Neutrophil (primary cell): ENCODE results near the gene CCDC32.
A peak's percentile ranks its signal among the peaks of the same experiment; 100 is the strongest.

Source experiments
- H3K27ac ChIP-seq: fragments of 200-600 bp; sonication (generic); 2 replicates; pipeline ENCODE4 v1.5.1; 2016; ENCODE audit warnings: mild to moderate bottlenecking, moderate library complexity
- H3K27me3 ChIP-seq: fragments of 200-600 bp; sonication (generic); 2 replicates; pipeline ENCODE4 v1.6.0; 2016; ENCODE audit warnings: mild to moderate bottlenecking
- H3K36me3 ChIP-seq: fragments of 200-600 bp; sonication (generic); 2 replicates; pipeline ENCODE4 v1.5.1; 2017
- H3K4me1 ChIP-seq, 2 experiments: fragments of 200-600 bp in 1 of 2; sonication (generic) in 1 of 2; 1 replicate in 1 of 2; 2 replicates in 1 of 2; pipeline versions ENCODE4 v1.5.1 to v1.6.1; 2013 to 2016; ENCODE audit warnings: low read depth in 1 of 2, low read length in 1 of 2, mild to moderate bottlenecking in 1 of 2, moderate library complexity in 1 of 2; ENCODE audit not compliant: control insufficient read depth in 1 of 2, insufficient read depth in 1 of 2
- H3K4me3 ChIP-seq, 2 experiments: fragments of 200-600 bp in 1 of 2; sonication (generic) in 1 of 2; 1 replicate in 1 of 2; 2 replicates in 1 of 2; pipeline ENCODE4 v1.5.1; 2013 to 2016; ENCODE audit warnings: low read depth in 1 of 2, low read length in 1 of 2, mild to moderate bottlenecking in 1 of 2, moderate library complexity in 1 of 2
- H3K9me3 ChIP-seq: fragments of 200-600 bp; sonication (generic); 2 replicates; pipeline ENCODE4 v1.5.1; 2016
- CTCF ChIP-seq: fragments of 200-600 bp; sonication (generic); IDR thresholded peaks from 2 replicates; pipeline ENCODE4 v1.5.1; 2016; ENCODE audit warnings: antibody characterized with exemption

Gene CCDC32

DNA sequence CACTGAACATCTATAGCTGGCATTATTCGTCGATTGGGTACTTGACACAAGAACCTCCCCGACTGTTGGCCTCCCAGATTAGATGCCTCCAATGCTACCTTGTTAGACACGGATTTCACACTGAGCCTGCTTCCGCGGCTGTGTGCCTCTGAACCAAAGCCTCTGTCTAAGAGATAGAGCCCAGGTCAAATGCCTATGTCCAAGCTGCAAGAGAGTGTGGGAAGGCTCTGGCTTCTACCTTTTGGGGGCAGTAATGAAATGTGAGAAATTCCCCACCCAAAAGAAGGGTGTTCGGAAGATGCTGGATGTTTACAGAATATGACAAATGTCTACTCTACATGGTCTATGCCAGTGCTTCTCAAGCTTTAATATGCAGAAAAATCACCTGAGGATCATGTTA is 2.3 kb upstream of the CCDC32 start:
- Histone ChIP-seq H3K36me3 (peaks cover 1% of the 10 kb centered on the region), H3K9me3 (no peaks in the 10 kb centered on the region), H3K27ac (no peak overlapping the region), H3K4me1 (peaks cover 28 to 30% of the 10 kb centered on the region in 2 experiments), H3K4me3 (no peak overlapping the region), H3K27me3 (peaks cover 24% of the 10 kb centered on the region)
- TF ChIP-seq CTCF: no peak

DNA sequence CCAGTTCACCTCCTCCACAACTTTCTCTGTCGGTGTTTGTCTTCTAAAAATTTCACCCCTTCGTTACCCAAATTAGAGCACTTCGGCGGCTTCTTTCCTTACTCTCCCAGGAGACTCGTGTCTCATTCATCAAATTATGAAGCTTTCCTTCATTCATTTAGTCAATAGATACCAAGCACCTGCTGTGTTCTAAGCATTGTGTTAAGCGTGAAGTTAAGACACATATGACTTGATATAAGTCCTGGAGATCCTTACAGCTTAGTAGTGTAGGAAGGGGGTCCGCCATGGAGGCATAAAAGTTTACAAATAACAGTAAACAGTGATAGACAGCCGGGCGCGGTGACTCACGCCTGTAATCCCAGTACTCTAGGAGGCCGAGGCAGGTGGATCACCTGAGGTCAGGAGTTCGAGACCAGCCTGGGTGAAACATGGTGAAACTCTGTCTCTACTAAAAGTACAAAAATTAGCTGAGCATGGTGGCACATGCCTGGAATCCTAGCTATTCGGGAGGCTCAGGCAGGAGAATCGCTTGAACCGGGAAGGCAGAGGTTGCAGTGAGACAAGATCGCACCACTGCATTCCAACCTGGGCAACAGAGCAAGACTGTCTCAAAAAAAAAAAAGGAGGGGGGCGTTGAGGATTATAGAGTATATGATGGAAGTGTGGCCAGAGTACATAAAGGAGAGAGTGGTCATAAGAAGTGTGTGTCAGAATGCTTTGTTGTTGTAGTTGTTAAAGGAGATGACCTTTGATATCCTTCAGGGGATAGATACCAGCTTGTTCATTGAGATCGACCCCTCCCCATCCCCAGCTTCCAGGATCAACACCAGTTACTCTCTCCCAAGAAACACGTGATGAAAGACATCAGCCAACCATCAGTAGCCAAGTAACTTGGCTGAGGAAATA is 744 bp upstream of the CCDC32 start:
- Histone ChIP-seq H3K4me1 (peaks cover 28 to 30% of the 10 kb centered on the region in 2 experiments), H3K36me3 (peaks cover 4% of the 10 kb centered on the region), H3K9me3 (no peaks in the 10 kb centered on the region), H3K27ac (peak overlapping the region; percentile 87), H3K27me3 (peaks cover 24% of the 10 kb centered on the region), H3K4me3 (peak overlapping the region; percentile 80 to 99)
- TF ChIP-seq CTCF: no peak

- TF ChIP-seq CTCF: no peak
- Histone ChIP-seq H3K4me1 (peaks cover 12 to 13% of the 10 kb centered on the region in 2 experiments), H3K27me3 (peaks cover 20% of the 10 kb centered on the region), H3K4me3 (no peak overlapping the region), H3K9me3 (no peaks in the 10 kb centered on the region), H3K36me3 (peaks cover 4% of the 10 kb centered on the region), H3K27ac (no peak overlapping the region)
These were observed 1.4 kb downstream of the CCDC32 start for GRCh38 chr15:40563426-40563825.

DNA sequence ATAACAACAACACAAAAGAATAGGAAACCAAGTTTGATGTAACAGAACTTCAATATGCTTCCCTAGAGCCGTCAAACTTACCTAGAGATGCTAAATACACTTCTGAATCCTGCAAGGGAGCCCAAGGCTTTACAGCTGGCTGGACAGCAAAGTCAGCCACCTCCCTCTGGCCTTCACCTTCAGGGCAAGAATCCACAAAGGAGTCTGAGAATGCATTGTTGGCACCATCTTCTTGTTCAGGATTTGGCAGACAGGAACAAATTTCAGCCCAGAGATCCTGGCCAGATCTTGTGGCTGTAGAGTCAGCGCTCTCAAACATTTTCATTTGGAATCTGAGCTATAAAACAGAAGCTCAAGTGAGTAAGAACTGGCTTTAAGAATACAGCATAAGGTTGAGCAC is 2.2 kb downstream of the CCDC32 start:
- Histone ChIP-seq H3K4me1 (peaks cover 12 to 13% of the 10 kb centered on the region in 2 experiments), H3K27ac (no peak overlapping the region), H3K36me3 (peaks cover 4% of the 10 kb centered on the region), H3K4me3 (no peak overlapping the region), H3K9me3 (no peaks in the 10 kb centered on the region), H3K27me3 (peaks cover 13% of the 10 kb centered on the region)
- TF ChIP-seq CTCF: no peak

- H3K4me1 ChIP-seq: peaks cover 2% of the 10 kb centered on the region in 2 experiments
- H3K36me3 ChIP-seq: peaks cover 22% of the 10 kb centered on the region
- H3K4me3 ChIP-seq: no peak overlapping the region
- no peaks in the 10 kb centered on the region for H3K9me3 ChIP-seq
- TF ChIP-seq CTCF: no peak
- H3K27ac ChIP-seq: no peak overlapping the region
- H3K27me3 ChIP-seq: no peaks in the 10 kb centered on the region
These were observed 5.7 kb downstream of the CCDC32 start for GRCh38 chr15:40558952-40559742.
